GM18498 (cell line): ENCODE data around the gene IFIH1.

Source experiments
- ATAC-seq: cut with Tn5 transposase; IDR thresholded peaks from one replicate; pipeline ENCODE4 v1.9.1; 2021; ENCODE audit warnings: mild to moderate bottlenecking, moderate library complexity; ENCODE audit not compliant: unreplicated experiment

Gene IFIH1

GRCh38 chr2:162219426-162219825 lies 99.1 kb downstream of the IFIH1 start:
- no peak for ATAC-seq

- no peak for ATAC-seq
These were observed 100.9 kb downstream of the IFIH1 start for GRCh38 chr2:162217598-162217997.
